22Rv1 (cell line): ENCODE data around the gene GSTP1.

Experiments used
- CTCF ChIP-seq: fragments of 450-650 bp; IDR thresholded peaks from 2 replicates; pipeline ENCODE4 v1.5.1; 2017; ENCODE audit warnings: mild to moderate bottlenecking
- ZFX ChIP-seq: fragments of 450-650 bp; IDR thresholded peaks from 2 replicates; pipeline ENCODE4 v1.6.1; 2017; ENCODE audit warnings: antibody characterized with exemption, borderline replicate concordance

GRCh38 chr11:67633758-67634365 lies 50.2 kb downstream of the GSTP1 start:
- TF ChIP-seq CTCF: no peak
- TF ChIP-seq ZFX: no peak
